Hematopoietic multipotent progenitor cell treated with erythropoietin and hydrocortisone succinate and interleukin-3 and kit ligand, for 8 days (in vitro differentiated cells): ENCODE results near the gene CCDC30.
"Not testable (repeated sequence)": the region's sequence is repeated elsewhere in the genome, so short reads cannot be mapped to it uniquely, and the experiment has no call there.

Experiments used
- DNase-seq: peaks from one replicate; pipeline ENCODE4 v3.0.0-alpha.2; 2015

CCDC30 gene

DNA sequence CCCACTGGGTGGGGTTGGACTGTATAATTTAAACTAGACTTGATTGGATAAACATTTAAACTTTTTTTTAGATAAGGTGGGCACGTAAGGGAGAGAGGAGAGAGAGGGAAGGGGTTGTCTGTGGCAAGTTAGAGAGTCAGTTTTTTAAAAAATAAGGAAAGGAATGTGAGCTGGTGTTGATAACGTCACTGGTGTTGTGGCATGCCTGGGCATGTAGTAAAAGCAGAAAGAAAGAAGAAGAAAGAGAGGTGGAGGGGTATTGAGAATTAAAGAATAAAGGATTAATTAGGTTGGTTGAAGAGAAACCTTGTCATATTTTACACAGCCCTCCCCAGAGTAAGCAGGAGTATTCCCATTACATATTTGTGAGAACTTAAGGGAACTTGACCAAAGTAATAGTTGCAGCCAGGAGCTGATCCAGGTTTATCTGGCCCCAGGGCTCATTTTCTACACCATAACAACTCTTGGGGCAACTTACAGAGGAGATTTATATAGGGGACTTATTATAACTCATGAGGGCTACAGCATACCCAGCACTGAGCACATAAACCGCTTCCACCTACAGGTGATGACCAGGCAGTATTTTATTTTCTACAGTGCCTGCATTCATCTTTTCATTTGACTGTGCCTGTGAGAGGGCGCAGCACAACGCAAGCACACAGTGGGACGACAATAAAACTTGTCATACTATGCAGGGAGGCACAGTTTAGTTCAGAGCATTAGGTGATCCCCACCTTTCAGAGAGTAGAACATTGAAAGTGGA is 70.2 kb downstream of the CCDC30 start:
- peak; percentile 3 for DNase-seq

DNA sequence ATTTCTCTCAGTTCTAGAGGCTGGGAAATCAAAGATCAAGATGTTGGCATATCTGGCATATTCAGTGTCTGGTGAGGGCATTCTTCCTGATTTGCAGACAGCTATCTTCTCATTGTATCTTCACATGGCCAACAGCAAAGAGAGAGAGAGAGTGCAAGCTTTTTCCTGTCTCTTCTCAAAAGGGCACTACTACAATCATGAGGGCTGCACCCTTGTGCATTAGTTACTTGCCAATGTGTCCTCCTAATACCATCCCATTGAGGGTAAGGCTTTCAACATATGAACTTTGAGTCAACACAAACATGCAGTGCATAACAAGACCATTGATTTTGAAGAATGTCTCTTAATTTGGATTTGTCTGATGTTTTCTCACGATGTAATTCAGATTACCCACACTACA is 78.0 kb downstream of the CCDC30 start:
- no peak for DNase-seq

DNA sequence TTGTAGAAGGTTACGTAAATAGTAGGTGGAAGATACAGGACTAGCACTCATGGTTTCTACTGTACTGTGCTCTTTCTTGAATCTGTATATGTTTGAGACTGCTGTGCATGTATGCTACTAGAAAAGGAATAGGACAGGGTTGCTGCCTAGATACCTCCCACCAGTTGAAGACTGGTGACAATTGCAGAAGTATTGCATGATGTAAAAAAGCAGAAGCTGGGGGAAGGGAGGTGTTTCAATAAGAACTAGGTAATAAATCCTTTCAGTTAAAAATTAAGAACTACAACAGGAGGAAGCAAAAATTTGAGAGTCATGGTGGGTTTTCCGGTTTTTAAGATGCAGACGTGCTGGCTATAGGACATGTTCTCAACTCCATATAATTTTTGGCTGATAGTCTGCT is 88.1 kb downstream of the CCDC30 start:
- DNase-seq: no peak

DNA sequence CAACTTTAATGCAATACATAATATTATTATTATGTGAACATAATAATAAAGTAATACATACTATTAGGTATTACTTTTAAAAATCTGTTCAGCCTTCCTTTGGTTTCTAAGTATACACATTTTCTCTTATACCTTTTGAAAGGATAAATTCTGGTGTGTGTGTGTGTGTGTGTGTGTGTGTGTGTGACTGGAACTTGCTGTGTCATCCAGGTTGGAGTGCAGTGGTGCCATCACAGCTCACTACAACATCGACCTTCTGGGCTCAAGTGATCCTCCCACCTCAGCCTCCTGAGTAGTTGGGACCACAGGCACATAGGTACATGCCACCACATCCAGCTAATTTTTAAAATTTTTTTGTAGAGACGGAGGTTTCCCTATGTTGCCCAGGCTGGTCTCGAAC is 88.5 kb downstream of the CCDC30 start:
- no peak for DNase-seq

DNA sequence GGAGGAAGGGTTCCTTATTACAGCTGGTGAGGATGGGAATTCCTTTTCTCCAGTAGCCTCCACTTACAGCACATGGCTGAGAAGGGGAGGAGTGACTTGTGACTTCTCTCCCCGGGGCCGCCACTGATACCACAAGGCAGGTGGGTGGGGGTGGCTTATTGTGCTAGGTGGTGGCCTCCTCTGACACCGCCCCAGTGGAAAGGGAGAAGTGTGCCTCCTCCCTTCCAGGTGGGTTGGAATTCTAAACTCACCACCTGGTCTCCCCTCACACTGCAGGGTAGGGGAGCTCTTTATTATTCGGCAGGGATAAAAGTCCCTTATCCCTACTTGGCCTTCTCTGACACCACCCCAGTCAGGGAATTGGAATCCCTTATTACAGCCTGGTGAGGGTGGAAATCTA is 89.5 kb downstream of the CCDC30 start:
- DNase-seq: no peak

DNA sequence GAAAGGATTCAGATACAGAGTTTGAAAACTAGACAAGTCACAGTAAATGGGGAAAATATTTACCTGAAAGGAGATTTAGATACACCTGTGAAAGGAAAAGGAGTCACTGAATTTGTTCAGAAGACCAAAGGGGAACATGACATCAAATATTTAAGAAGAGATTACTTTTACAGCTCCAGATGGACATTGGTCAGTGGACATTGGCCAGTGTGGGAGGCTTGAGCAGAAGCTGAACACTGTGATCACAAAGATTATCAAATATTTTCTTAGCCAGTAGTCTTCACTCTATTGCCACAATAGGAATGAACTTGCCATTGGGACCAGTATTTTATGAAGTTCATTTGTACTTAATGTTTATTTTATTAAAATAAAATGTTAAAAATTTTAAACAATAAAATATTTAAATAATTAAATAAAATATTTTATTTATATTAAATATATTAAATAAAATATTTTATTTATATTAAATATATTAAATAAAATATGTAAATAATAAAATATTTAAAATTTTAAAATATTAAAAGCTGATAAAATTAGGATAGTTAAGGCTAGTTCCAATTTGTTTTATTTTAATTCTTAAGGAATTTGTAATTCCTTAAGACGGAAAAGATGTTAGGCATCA is 94.3 kb downstream of the CCDC30 start:
- DNase-seq: no peak

DNA sequence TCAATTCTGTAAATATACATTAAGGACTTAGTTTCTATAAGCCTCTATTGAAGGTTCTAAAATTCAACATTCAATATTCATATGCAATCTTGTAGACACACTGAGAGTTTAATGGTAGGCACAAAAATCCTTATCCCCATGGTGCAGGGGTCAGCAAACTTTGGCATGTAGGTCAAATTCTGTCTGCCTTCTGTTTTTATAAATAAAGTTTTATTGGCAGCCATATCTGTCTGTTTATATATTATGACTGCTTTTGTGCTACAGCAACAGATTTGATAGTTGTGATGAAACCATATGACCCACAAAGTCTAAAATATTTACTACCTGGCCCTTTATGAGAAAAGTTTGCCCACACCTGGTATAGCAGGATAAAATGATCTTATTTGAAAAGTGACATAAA is 104.0 kb downstream of the CCDC30 start:
- no peak for DNase-seq

DNA sequence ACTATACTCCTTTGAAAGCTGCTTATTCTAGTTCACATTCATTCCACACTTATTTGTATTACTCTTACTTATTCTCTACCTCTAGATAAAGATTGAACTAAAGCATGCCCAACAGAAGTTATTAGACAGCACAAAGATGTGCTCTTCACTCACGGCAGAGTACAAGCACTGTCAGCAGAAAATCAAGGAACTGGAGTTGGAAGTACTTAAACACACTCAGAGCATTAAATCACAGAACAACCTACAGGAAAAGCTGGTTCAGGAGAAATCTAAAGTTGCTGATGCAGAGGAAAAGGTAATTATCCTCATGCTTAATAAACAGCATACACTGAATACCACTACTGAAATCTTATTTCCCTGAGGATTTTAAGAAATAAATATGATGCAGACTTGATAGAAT is 113.8 kb downstream of the CCDC30 start:
- DNase-seq: no peak

DNA sequence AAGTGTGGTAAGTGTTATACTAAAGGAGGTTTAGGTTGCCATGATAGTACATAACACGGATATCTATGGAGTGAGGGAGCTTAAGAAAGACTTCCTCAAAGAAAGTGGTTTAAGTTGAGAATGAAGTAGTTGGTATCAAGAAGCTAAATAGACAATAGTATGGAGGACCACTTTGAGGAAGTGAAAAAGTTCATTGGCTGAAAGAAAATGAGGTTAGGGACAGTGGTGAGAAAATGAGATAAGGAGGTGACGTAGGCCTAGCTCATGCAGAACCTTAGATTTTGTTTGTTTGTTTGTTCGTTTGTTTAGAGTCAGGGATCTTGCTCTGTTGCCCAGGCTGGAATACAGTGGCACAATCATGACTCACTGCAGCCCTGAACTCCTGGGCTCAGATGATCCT is 122.9 kb downstream of the CCDC30 start:
- DNase-seq: no peak

DNA sequence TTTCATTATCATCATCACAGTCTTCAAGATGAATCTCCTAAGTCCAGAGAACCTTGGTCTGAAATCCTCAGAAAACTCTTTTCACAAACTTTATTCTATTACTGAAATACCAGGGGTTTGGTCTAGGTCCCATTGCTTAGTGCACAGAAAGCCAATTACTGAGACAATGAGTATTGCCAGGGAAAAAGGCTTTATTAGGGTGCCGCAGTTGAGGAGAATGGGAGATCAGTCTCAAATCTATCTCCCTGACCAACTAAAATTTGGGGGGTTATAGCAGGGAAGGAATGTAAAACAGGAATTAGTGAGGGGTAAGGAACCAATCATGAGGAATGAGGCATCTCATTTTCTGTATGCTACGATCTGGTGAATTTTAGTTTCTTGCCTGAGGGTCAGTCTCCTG is 124.7 kb downstream of the CCDC30 start:
- no peak for DNase-seq

DNA sequence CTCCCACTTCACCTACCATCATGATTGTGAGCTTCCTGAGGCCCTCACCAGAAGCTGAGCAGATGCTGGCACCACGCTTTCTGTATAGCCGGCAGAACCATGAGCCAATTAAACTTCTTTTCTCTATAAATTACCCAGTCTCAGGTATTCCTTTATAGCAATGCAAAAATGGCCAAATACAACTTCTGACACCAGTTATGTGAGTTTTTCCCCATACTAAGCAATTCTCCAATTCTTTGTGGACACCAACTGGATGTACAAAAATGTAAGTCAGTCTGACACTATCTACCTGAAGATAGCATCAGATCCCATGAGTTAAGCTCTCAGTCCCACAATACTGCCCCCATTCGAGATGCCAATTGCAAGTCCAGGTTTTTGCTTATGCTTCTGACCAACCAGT is 129.7 kb downstream of the CCDC30 start:
- DNase-seq: no peak

DNA sequence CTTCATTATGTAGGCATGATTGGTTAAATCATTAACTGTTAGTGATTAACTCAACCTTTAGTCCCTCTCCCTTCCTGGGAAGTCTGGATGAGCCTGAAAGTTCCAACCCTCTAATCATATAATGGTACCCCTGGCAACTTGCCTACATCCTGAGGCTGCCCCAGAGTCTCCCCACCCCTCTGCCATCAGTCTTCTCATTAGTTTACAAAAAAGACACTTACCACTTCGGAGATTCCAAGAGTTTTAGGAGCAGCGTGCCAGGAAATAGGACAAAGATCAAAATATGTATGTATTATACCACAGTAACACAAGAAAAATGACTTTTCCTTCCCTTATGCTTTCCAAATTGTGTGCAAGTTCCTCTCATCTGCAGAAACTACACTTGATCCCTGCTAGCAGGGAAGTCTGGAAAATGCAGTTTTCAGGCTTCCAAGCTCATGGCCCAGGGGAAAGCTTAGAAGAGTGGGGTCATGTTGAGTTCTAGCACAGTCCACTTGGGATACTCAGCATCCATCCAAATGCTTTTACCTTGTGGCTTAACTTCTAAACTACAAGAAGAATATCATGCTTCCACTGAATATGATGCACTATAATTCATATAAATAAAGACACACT is 130.5 kb downstream of the CCDC30 start:
- DNase-seq: no peak

DNA sequence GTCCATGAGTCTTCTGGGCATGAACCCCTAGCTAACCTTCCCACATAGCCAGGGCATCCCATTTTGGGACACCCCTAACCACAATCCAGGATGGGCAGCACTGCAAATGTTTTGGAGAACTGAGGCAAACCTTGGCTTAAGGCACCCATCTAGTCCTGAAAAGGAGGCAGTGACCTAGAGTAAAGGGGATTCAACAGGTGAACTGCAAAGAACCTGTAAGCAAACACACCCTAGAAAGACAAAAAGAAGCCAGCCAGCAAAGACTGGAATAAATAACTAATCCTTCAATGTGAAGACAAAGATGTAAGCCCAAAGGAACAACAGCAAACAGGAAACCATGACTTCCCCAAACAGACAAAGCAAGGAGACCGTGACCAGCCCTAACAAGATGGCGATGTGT is 138.4 kb downstream of the CCDC30 start:
- no peak for DNase-seq

DNA sequence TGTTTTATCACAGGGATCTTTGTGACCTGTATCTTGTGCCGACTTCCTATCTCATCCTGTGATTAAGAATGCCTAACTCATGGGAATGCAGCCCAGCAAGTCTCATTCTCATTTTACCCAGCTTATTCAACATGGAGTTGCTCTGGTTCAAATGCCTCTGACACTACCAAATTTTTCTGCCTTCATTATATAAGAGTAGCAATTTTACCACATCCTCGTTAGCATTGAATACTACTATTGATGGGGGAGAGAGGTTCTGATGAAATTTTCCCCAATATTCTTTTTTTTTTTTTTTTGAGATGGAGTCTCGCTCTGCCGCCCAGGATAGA is 150.7 kb downstream of the CCDC30 start:
- no peak for DNase-seq

DNA sequence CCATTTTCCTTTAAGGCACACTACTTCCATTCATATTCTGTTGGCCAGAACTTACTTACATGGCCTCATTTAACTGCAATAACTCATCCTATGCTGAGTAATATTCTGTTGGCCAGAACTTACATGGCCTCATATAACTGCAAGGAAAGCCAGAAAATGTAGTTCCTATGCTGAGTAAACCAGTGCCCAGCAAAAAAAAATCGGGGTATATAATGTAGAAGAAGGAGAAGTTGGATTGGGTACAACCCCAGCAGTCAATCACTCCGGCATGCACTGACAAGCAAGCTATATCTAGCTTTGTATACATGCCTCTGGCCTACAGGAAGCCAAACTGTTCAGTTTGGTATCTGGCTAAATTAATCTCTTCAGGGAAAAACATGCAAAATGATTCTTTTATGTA is 155.8 kb downstream of the CCDC30 start:
- DNase-seq: no peak

DNA sequence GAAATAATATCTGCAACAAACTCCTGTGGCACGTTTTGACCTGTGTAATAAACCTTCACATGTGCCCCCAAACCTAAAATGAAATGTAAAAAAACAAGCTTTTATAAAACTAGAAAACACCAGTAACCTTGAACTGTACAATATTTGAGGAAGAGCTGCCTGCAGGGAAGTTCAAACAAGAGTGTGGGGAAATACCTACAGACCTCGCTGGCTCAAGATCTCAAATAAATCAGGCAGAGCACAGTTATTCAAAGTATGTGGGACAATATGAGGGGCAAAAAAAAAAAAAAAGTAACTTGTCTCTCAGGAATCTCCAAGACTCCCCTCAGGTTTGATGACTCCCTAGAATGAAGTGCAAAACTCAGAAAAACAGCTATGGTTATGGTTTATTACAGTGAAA is 157.2 kb downstream of the CCDC30 start:
- no peak for DNase-seq

DNA sequence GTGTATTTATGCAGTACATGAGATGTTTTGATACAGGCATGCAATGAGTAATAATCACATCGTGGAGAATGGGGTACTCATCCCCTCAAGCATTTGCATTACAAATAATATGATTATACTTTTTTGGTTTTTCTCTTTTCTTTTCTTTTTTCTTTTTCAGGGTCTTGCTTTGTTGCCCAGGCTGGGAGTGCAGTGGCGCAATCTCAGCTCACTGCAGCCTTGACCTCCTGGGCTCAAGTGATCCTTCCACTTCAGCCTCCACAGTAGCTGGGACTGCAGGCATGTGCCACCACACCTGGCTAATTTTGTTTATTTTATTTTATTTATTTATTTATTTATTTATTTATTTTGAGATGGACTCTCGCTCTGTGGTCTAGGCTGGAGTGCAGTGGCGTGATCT is 158.1 kb downstream of the CCDC30 start:
- DNase-seq: not testable (repeated sequence)

DNA sequence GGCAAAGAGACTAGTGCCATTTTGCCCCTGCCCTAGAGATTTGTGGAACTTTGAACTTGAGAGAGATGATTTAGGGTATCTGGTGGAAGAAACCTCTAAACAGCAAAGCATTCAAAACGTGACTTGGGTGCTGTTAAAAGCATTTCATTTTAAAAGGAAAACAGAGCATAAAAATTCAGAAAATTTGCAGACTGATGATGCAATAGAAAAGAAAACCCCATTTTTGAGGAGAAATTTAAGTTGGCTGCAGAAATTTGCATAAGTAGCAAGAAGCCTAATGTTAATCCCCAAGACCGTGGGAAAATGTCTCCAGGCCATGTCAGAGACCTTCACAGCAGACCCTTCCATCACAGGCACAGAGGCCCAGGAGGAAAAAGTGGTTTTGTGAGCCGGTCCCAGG is 164.1 kb downstream of the CCDC30 start:
- not testable (repeated sequence) for DNase-seq

DNA sequence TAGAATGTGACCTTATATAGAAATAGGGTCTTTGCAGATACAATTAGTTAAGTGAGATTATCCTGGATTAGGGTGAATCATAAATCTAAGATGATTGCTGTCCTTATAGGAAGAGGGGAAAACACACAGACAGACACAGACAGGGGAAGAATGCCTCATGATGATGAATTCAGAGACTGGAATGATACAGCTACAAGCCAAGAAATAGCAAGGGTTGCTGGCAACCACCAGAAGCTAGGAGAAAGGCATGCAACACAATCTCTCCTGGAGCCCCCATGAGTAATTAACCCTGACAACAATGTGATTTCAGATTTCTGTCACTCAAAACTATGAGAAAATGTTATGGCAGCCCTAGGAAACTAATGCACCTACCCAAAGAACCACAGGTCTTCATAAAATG is 176.0 kb downstream of the CCDC30 start:
- no peak for DNase-seq

DNA sequence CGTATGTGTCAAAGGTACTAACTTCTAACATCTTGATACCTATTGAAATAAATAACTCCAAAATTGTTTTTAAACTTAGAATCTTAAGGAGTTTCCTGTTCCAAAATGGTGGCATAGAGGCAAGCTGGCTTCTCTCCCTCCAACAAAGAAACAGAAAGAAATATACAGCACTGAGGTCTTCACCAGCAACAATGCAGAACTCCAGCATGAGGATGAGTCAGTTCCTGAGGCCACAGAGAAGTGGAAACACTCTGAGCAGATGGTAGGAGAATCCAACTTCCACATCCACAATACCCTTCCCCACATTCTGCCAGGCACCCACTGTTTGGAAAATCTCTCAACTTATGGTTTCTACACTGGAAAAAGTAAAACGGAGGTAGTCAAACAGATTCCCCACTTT is 183.0 kb downstream of the CCDC30 start:
- DNase-seq: no peak

DNA sequence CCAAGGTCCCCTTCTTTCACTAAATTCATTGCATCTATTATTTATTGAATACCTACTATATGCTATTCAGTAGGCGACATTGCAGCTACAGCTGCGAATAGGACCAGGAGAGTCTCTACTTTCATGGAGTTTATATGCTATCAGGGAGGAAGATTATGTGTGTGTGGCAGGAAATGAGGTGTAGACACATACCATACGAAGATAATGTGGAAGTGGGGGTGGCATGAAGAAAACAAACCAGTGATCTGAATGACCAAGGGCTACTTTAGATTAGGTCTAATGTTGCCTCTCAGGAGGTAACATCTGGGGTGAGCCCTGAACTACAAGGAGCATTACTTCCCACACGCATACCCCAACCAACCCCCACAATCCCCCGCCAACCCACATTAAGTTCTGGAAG is 194.1 kb downstream of the CCDC30 start:
- DNase-seq: peak; percentile 42

DNA sequence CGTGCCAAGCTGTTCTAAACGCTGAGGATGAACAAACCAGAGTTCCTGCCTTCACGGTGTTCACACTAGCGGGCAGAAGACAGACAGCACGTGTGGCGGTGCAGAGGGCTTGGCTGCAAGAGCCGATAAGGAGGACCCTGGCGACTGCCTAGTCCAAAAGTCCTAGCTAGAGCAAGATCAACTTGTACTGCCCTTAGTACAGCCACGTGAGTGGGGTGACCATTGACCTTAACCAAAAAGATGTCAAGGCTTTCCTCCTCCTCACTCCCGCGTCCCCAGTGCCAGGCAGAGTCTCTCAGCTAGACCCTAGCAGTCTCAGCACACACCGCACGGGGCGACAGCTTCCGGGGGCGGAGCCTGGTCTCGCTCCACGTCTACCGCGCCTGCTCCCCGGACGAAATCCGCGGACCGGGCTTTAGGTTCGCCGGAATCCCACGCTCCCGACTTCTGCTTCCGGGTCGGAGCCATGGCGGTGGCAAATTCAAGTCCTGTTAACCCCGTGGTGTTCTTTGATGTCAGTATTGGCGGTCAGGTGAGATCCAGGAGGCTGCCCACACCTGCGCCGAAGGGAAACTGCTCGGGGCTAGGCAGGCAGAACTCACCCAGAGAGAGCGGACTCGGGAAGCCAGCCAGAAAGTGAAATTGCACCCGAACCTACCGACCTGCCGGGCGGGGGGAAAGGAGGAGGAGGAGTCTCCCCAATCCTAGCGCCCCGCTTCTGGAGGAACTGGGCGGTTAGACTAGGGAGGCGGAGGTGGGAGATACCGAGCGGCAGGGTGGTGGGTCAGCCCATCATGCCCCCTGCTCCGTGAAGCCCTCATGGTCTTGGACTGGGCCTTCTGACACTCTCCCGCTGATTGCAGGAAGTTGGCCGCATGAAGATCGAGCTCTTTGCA is 195.1 kb downstream of the CCDC30 start, which contains the start of gene PPIH:
PPIH (plus strand) TSS at position 443 of the 896 bp plus-strand sequence; CDS start at position 467, 24 bp downstream.
- DNase-seq: peak; percentile 95

DNA sequence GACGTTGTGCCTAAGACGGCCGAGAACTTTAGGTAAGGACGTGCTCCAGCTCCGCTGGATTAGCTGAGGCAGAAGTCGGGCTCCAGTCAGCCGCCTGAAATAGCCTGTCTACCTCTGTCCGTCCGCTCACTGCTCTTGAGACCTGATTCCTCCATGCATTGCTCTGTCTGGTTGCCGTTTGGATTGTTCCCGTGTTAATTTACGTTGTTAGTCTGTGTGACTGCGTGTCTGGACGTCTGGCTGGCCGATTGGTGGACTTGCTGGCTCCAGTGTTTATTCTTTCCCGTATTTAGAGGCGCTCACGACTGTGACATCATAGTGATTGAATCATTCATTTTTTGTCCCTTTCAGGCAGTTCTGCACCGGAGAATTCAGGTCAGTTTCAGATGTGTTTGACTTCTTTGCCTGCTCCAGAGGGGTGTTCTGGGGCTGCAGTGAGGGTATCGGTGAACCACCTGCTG is 195.8 kb downstream of the CCDC30 start:
- no peak for DNase-seq
